Measurements from ENCODE around the gene CSNK1G2. TPM values are rescaled to one million over a fixed set of nuclear protein-coding genes. Genes with fewer than 3 reads are reported as not detected.

The CSNK1G2 gene
- polyA plus RNA-seq (2013) = 73.8 TPM

DNA sequence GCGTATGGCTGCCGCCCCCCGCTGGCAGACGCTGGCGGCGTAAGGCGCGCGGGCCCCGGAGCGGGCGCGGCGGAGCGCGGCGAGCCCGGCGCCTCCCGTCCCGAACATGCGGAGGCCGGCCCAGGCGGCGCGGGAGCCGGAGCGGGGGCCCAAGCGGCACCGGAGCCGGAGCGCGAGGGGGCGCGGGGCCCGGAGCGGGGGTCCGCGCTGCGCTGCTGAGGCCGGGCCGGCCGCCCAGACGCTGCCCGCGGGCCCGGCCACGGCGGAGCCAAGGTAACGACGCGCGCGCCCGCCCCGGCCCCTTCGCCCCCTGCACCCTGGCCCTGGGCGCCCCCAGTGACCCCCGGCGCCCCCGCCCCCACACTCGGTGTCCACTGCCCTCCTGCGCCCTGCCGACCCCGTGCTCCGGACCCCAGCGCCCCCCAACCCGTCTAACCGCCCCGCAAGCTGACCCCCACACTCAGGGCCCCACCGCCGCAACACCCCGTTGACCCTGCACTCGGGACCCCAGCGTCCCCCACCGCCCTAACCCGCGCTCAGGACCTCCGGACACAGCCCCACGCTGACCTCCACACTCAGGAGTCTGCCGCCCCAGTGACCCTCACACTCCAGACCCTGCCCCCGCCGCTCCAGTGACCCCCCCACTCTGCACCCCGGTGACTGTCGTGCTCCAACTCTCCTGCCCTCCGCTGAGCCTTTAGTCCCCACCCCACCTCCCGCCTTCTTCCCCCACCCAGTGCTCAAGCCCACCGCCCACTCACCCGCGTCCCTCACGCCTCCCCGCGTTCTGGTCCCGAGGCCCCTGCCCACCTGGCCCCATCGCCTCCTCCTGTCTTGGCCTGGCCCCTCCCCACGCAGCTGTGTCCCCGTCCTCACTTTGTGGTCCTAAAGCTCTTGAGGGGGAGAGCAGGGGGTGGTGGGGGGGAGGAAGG is at the start of gene CSNK1G2:
Gene CSNK1G2, plus strand, starts transcription at position 27 of the 932 bp plus-strand sequence. CDS start 28,601 bp downstream, outside the sequence.
- DNase-seq = no peak
- ChIA-PET CTCF (no interaction called here), POLR2A (interaction anchor here (0.6 to 1.6 kb wide), 8 partner anchors 12 to 789 kb away, joined by 3 to 6 read pairs (median 3); partner anchors contain the start of genes ADAT3 and SCAMP4)
- Histone ChIP-seq H3K9me3 (ENCODE audit: control extremely low read depth in 1 of 5, control insufficient read depth in 4 of 5, insufficient read depth in 2 of 5, low read depth in 1 of 5, low read length in 4 of 5) (no peaks in the 10 kb centered on the region), H3K4me3 (ENCODE audit: control insufficient read depth in 1 of 7, extremely low read depth in 1 of 7, insufficient read depth in 4 of 7, low read depth in 2 of 7, low read length in 6 of 7) (peak within 1 kb of the TSS; percentile 74 to 95 (median 86)), H3K27ac (ENCODE audit: insufficient read depth in 1 of 2, low read depth in 1 of 2, low read length in 2 of 2, poor library complexity in 1 of 2, severe bottlenecking in 2 of 2) (peak within 1 kb of the TSS; percentile 85 to 91), H3K36me3 (ENCODE audit: control insufficient read depth in 4 of 4, insufficient read depth in 4 of 4, low read length in 3 of 4) (no peaks in the 10 kb centered on the region), H3K27me3 (replicated peaks in 2 of 5; ENCODE audit: control insufficient read depth in 4 of 5, insufficient read depth in 5 of 5, low read length in 4 of 5) (no peaks in the 10 kb centered on the region), H3K4me1 (ENCODE audit: control extremely low read depth in 1 of 4, control insufficient read depth in 4 of 4, insufficient read depth in 4 of 4, low read length in 3 of 4) (peaks cover 5 to 46% (median 39%) of the 10 kb centered on the region in 4 experiments)
- WGBS (ENCODE audit: insufficient coverage) = 0% methylated on average over 74 of the region's 97 CpGs

- ChIA-PET CTCF (interaction anchor here (1.5 kb wide), 1 partner anchor 11 kb away, joined by 4 read pairs; no protein-coding TSS in a partner anchor), POLR2A (no interaction called here)
- peaks cover 5 to 40% (median 36%) of the 10 kb centered on the region in 4 experiments for H3K4me1 ChIP-seq (ENCODE audit: control extremely low read depth in 1 of 4, control insufficient read depth in 4 of 4, insufficient read depth in 4 of 4, low read length in 3 of 4)
- no peak overlapping the region for H3K27ac ChIP-seq (ENCODE audit: insufficient read depth in 1 of 2, low read depth in 1 of 2, low read length in 2 of 2, poor library complexity in 1 of 2, severe bottlenecking in 2 of 2)
- no peaks in the 10 kb centered on the region for H3K27me3 ChIP-seq (replicated peaks in 2 of 5; ENCODE audit: control insufficient read depth in 4 of 5, insufficient read depth in 5 of 5, low read length in 4 of 5)
- no peaks in the 10 kb centered on the region for H3K9me3 ChIP-seq (ENCODE audit: control extremely low read depth in 1 of 5, control insufficient read depth in 4 of 5, insufficient read depth in 2 of 5, low read depth in 1 of 5, low read length in 4 of 5)
- DNase-seq = no peak
- no peak overlapping the region for H3K4me3 ChIP-seq (ENCODE audit: control insufficient read depth in 1 of 7, extremely low read depth in 1 of 7, insufficient read depth in 4 of 7, low read depth in 2 of 7, low read length in 6 of 7)
- no peaks in the 10 kb centered on the region for H3K36me3 ChIP-seq (ENCODE audit: control insufficient read depth in 4 of 4, insufficient read depth in 4 of 4, low read length in 3 of 4)
- 99% methylated on average over 13 of the region's 17 CpGs for WGBS (ENCODE audit: insufficient coverage)
Observed at GRCh38 chr19:1893791-1894190, 47.2 kb upstream of the CSNK1G2 start.

- Histone ChIP-seq H3K4me1 (ENCODE audit: control extremely low read depth in 1 of 4, control insufficient read depth in 4 of 4, insufficient read depth in 4 of 4, low read length in 3 of 4) (peaks cover 5 to 40% (median 36%) of the 10 kb centered on the region in 4 experiments), H3K27ac (ENCODE audit: insufficient read depth in 1 of 2, low read depth in 1 of 2, low read length in 2 of 2, poor library complexity in 1 of 2, severe bottlenecking in 2 of 2) (peak overlapping the region in 1 of 2 experiments; percentile 25), H3K9me3 (ENCODE audit: control extremely low read depth in 1 of 5, control insufficient read depth in 4 of 5, insufficient read depth in 2 of 5, low read depth in 1 of 5, low read length in 4 of 5) (no peaks in the 10 kb centered on the region), H3K36me3 (ENCODE audit: control insufficient read depth in 4 of 4, insufficient read depth in 4 of 4, low read length in 3 of 4) (no peaks in the 10 kb centered on the region), H3K4me3 (ENCODE audit: control insufficient read depth in 1 of 7, extremely low read depth in 1 of 7, insufficient read depth in 4 of 7, low read depth in 2 of 7, low read length in 6 of 7) (no peak overlapping the region), H3K27me3 (replicated peaks in 2 of 5; ENCODE audit: control insufficient read depth in 4 of 5, insufficient read depth in 5 of 5, low read length in 4 of 5) (no peaks in the 10 kb centered on the region)
- 60% methylated on average over 6 of the region's 13 CpGs for WGBS (ENCODE audit: insufficient coverage)
- ChIA-PET POLR2A (interaction anchor here (0.6 to 1.5 kb wide), 2 partner anchors 32 to 348 kb away, joined by 4 read pairs; partner anchors contain the start of gene KLF16), CTCF (interaction anchor here (0.6 to 1.4 kb wide), 4 partner anchors 9 to 139 kb away, joined by 3 to 5 read pairs (median 4); no protein-coding TSS in a partner anchor)
- DNase-seq = no peak
Observed at GRCh38 chr19:1896508-1896907, 44.5 kb upstream of the CSNK1G2 start.

DNA sequence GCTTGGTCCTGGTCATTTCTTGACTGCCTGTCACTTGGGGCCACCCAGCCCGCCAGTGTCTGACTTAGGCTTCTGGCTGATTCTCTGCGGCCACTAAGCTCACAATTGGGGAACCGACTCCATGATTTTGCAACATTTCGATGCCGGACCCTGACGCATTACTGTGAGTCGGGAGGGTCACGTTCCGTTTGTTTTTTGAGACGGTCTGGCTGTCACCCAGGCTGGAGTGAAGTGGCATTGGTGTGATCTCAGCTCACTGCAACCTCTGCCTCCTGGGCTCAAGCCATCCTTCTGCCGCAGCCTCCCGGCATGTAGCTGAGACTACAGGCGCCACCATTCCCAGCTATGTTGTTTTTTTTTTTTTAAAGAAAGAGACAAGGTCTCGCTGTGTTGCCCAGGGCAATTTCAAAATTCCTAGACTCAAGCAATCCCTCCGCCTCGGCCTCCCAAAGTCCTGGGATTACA is 39.0 kb upstream of the CSNK1G2 start:
- POLR2A ChIA-PET = interaction anchor here (0.6 kb wide), 2 partner anchors 135 to 182 kb away, joined by 3 to 6 read pairs; no protein-coding TSS in a partner anchor
- H3K36me3 ChIP-seq (ENCODE audit: control insufficient read depth in 4 of 4, insufficient read depth in 4 of 4, low read length in 3 of 4) = no peaks in the 10 kb centered on the region
- no peak overlapping the region for H3K27ac ChIP-seq (ENCODE audit: insufficient read depth in 1 of 2, low read depth in 1 of 2, low read length in 2 of 2, poor library complexity in 1 of 2, severe bottlenecking in 2 of 2)
- H3K4me1 ChIP-seq (ENCODE audit: control extremely low read depth in 1 of 4, control insufficient read depth in 4 of 4, insufficient read depth in 4 of 4, low read length in 3 of 4) = peaks cover 2 to 46% (median 39%) of the 10 kb centered on the region in 4 experiments
- no peaks in the 10 kb centered on the region for H3K27me3 ChIP-seq (replicated peaks in 2 of 5; ENCODE audit: control insufficient read depth in 4 of 5, insufficient read depth in 5 of 5, low read length in 4 of 5)
- no peak overlapping the region for H3K4me3 ChIP-seq (ENCODE audit: control insufficient read depth in 1 of 7, extremely low read depth in 1 of 7, insufficient read depth in 4 of 7, low read depth in 2 of 7, low read length in 6 of 7)
- no peaks in the 10 kb centered on the region for H3K9me3 ChIP-seq (ENCODE audit: control extremely low read depth in 1 of 5, control insufficient read depth in 4 of 5, insufficient read depth in 2 of 5, low read depth in 1 of 5, low read length in 4 of 5)
- CTCF ChIA-PET = interaction anchor here (1.1 to 1.3 kb wide), 2 partner anchors 19 to 28 kb away, joined by 3 to 9 read pairs; no protein-coding TSS in a partner anchor
- WGBS (ENCODE audit: insufficient coverage) = 95% methylated on average over 16 of the region's 16 CpGs
- no peak for DNase-seq

DNA sequence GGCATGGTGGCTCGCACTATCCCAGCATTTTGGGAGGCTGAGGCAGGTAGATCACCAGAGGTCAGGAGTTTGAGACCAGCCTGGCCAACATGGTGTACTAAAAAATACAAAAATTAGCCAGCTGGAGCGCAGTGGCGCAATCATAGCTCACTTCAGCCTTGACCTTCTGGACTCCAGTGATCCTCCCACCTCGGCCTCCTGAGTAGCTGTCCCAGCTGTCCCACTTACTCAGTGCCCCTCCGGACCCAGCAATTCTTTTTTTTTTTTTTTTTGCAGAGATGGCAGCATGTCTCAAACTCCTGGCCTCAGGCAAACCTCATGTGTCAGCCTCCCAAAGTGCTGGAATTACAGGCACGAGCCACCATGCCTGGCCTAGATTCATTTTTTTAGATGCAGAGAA is 38.0 kb upstream of the CSNK1G2 start:
- H3K27ac ChIP-seq (ENCODE audit: insufficient read depth in 1 of 2, low read depth in 1 of 2, low read length in 2 of 2, poor library complexity in 1 of 2, severe bottlenecking in 2 of 2) = no peak overlapping the region

DNA sequence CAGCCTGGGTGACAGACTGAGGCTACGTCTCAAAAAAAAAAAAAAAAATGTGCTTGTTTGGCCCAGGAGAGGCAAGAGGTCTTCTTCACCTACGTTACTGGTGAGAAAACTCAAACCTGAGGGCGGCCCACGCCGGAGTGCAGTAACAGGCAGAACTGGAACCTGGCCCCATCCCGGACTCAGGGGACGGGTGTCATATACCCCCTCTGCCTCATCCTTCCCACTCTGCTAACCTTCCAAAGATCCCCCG is 36.2 kb upstream of the CSNK1G2 start:
- POLR2A ChIA-PET = interaction anchor here (2.0 kb wide), 1 partner anchor 37 kb away, joined by 4 read pairs; no protein-coding TSS in a partner anchor
- no peak for DNase-seq
- 43% methylated on average over 6 of the region's 8 CpGs for WGBS (ENCODE audit: insufficient coverage)
- peaks cover 2 to 54% (median 45%) of the 10 kb centered on the region in 4 experiments for H3K4me1 ChIP-seq (ENCODE audit: control extremely low read depth in 1 of 4, control insufficient read depth in 4 of 4, insufficient read depth in 4 of 4, low read length in 3 of 4)
- CTCF ChIA-PET = interaction anchor here (0.7 to 1.2 kb wide), 7 partner anchors 10 to 44 kb away, joined by 3 to 5 read pairs (median 3); no protein-coding TSS in a partner anchor
- peak overlapping the region in 1 of 2 experiments; percentile 78 for H3K27ac ChIP-seq (ENCODE audit: insufficient read depth in 1 of 2, low read depth in 1 of 2, low read length in 2 of 2, poor library complexity in 1 of 2, severe bottlenecking in 2 of 2)
- H3K36me3 ChIP-seq (ENCODE audit: control insufficient read depth in 4 of 4, insufficient read depth in 4 of 4, low read length in 3 of 4) = peaks cover 0 to 4% (median 1%) of the 10 kb centered on the region in 4 experiments
- H3K27me3 ChIP-seq (replicated peaks in 2 of 5; ENCODE audit: control insufficient read depth in 4 of 5, insufficient read depth in 5 of 5, low read length in 4 of 5) = no peaks in the 10 kb centered on the region
- H3K9me3 ChIP-seq (ENCODE audit: control extremely low read depth in 1 of 5, control insufficient read depth in 4 of 5, insufficient read depth in 2 of 5, low read depth in 1 of 5, low read length in 4 of 5) = no peaks in the 10 kb centered on the region
- peak overlapping the region in 4 of 7 experiments; percentile 32 to 77 (median 75) for H3K4me3 ChIP-seq (ENCODE audit: control insufficient read depth in 1 of 7, extremely low read depth in 1 of 7, insufficient read depth in 4 of 7, low read depth in 2 of 7, low read length in 6 of 7)

More for the DNA sequence above, 38.0 kb upstream of the CSNK1G2 start:
- H3K4me1 ChIP-seq (ENCODE audit: control extremely low read depth in 1 of 4, control insufficient read depth in 4 of 4, insufficient read depth in 4 of 4, low read length in 3 of 4) = peaks cover 2 to 42% (median 32%) of the 10 kb centered on the region in 4 experiments
- peaks cover 0 to 2% (median 0%) of the 10 kb centered on the region in 4 experiments for H3K36me3 ChIP-seq (ENCODE audit: control insufficient read depth in 4 of 4, insufficient read depth in 4 of 4, low read length in 3 of 4)
- POLR2A ChIA-PET = interaction anchor here (0.6 to 0.7 kb wide), 2 partner anchors 86 to 181 kb away, joined by 3 read pairs; no protein-coding TSS in a partner anchor
- no peaks in the 10 kb centered on the region for H3K27me3 ChIP-seq (replicated peaks in 2 of 5; ENCODE audit: control insufficient read depth in 4 of 5, insufficient read depth in 5 of 5, low read length in 4 of 5)
- DNase-seq = no peak
- 93% methylated on average over 4 of the region's 6 CpGs for WGBS (ENCODE audit: insufficient coverage)
- CTCF ChIA-PET = interaction anchor here (0.9 to 1.1 kb wide), 2 partner anchors 18 to 39 kb away, joined by 3 read pairs; no protein-coding TSS in a partner anchor
- H3K4me3 ChIP-seq (ENCODE audit: control insufficient read depth in 1 of 7, extremely low read depth in 1 of 7, insufficient read depth in 4 of 7, low read depth in 2 of 7, low read length in 6 of 7) = no peak overlapping the region
- no peaks in the 10 kb centered on the region for H3K9me3 ChIP-seq (ENCODE audit: control extremely low read depth in 1 of 5, control insufficient read depth in 4 of 5, insufficient read depth in 2 of 5, low read depth in 1 of 5, low read length in 4 of 5)
